Measurements from ENCODE around the gene LRMDA. TPM values are rescaled to one million over a fixed set of nuclear protein-coding genes. Genes with fewer than 3 reads are reported as not detected.

Gene LRMDA
- total and polyA plus RNA-seq, 7 donors: 2.8 to 22.2 (median 9.0) TPM

GRCh38 chr10:75956624-75957023 is 525.2 kb downstream of the LRMDA start:
- intact Hi-C loops (cut with DNase I): no loop called here
- H3K9me3 ChIP-seq: no peaks in the 10 kb centered on the region
- no peaks in the 10 kb centered on the region for H3K4me1 ChIP-seq
- 88 to 91% methylated on average over 2 of the region's 2 CpGs for WGBS, 2 donors
- no peak for DNase-seq
- H3K27me3 ChIP-seq: no peaks in the 10 kb centered on the region
- no peak overlapping the region for H3K27ac ChIP-seq
- no peak overlapping the region for H3K4me3 ChIP-seq
- no peaks in the 10 kb centered on the region for H3K36me3 ChIP-seq
- TF ChIP-seq EP300 (IDR thresholded peaks at IDR 0.05) (no peak), CTCF (IDR thresholded peaks at IDR 0.05) (no peak), POLR2A (IDR thresholded peaks at IDR 0.05) (no peak), POLR2AphosphoS5 (IDR thresholded peaks at IDR 0.05) (no peak)

DNA sequence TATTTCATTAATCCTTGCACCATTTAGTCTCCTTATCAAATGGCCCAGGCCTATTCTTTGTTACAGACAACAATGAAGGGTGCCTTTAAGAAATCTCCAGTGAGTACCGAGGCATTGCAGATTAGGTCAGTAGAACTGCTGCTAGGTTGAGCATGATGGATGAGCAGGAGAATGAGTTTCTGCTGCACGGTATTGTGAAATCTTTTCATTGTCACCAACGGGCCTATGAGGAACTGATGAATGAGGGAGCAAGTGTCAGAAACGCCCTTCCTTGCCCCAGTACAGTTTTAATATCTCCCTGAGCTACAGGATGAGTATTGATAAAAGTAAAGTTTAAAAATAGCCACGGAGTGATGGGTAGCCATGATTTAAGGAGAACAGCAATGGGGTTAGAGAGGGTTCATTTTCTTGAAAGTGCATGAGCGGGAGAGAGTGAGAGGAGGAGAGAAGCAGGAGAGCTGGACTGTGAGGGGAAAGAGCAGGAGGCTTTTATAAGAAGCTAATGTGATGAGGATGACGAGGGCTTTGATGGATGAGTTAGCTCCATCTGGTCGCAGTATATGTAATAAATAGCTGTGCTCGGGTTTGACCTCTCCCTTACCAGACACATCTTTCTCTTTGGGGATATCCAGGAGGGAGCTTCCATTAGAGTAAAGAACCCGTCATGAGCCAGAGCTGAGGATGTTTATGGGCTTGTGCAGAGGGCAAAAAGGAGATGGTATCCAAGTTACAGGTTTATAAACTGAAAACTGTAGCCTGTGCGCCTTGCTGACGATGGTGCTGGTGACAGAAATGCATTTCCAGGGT is 526.1 kb downstream of the LRMDA start:
- no peaks in the 10 kb centered on the region for H3K9me3 ChIP-seq
- no peak overlapping the region for H3K27ac ChIP-seq
- no peak for TF ChIP-seq CTCF (IDR thresholded peaks at IDR 0.05)
- no peak for TF ChIP-seq POLR2AphosphoS5 (IDR thresholded peaks at IDR 0.05)
- no peak for TF ChIP-seq POLR2A (IDR thresholded peaks at IDR 0.05)
- TF ChIP-seq EP300 (IDR thresholded peaks at IDR 0.05): no peak
- intact Hi-C loops (cut with DNase I): no loop called here
- no peaks in the 10 kb centered on the region for H3K4me1 ChIP-seq
- WGBS, 2 donors: 80 to 83% methylated on average over 12 of the region's 12 CpGs
- no peaks in the 10 kb centered on the region for H3K27me3 ChIP-seq
- no peaks in the 10 kb centered on the region for H3K36me3 ChIP-seq
- H3K4me3 ChIP-seq: no peak overlapping the region
- no peak for DNase-seq

DNA sequence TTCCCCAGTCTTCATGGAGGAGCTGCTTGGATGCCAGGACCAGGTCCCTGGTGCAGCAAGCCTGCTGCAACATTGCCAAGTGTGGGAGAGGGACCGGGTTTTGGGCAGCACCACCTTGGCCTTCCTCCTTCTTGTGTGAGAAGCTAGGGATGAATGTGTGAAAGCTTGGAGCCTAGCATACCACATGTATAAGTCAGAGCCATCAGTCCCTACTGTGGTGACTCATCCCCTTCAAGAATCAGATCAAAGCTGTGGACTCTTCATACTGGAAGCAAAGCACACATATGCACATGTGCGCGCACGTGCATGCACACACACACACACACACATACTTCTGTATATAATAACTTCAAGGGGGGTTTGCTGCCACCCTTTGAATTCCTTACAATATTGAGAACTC is 527.8 kb downstream of the LRMDA start:
- 85 to 92% methylated on average over 4 of the region's 4 CpGs for WGBS, 2 donors
- intact Hi-C loops (cut with DNase I): no loop called here
- no peak for TF ChIP-seq EP300 (IDR thresholded peaks at IDR 0.05)
- no peak for TF ChIP-seq POLR2AphosphoS5 (IDR thresholded peaks at IDR 0.05)
- no peak for TF ChIP-seq POLR2A (IDR thresholded peaks at IDR 0.05)
- TF ChIP-seq CTCF (IDR thresholded peaks at IDR 0.05): no peak
- H3K27ac ChIP-seq: no peak overlapping the region
- no peaks in the 10 kb centered on the region for H3K36me3 ChIP-seq
- H3K9me3 ChIP-seq: no peaks in the 10 kb centered on the region
- H3K27me3 ChIP-seq: no peaks in the 10 kb centered on the region
- DNase-seq: no peak
- H3K4me1 ChIP-seq: no peaks in the 10 kb centered on the region
- H3K4me3 ChIP-seq: no peak overlapping the region

GRCh38 chr10:75959912-75960311 is 528.5 kb downstream of the LRMDA start:
- no peak for DNase-seq
- 68 to 75% methylated on average over 1 of the region's 1 CpG for WGBS, 2 donors
- Histone ChIP-seq H3K9me3 (no peaks in the 10 kb centered on the region), H3K36me3 (no peaks in the 10 kb centered on the region), H3K27me3 (no peaks in the 10 kb centered on the region), H3K27ac (no peak overlapping the region), H3K4me1 (no peaks in the 10 kb centered on the region), H3K4me3 (no peak overlapping the region)
- TF ChIP-seq POLR2AphosphoS5 (IDR thresholded peaks at IDR 0.05) (no peak), CTCF (IDR thresholded peaks at IDR 0.05) (no peak), POLR2A (IDR thresholded peaks at IDR 0.05) (no peak), EP300 (IDR thresholded peaks at IDR 0.05) (no peak)
- intact Hi-C loops (cut with DNase I): no loop called here

All from sigmoid colon (tissue), 7 donors.